Germinal center (tissue), 1 donor: ENCODE measurements around the gene KANSL1.
A peak's percentile ranks its signal among the peaks of the same experiment; 100 is the strongest.

ENCODE experiments used
- DNase-seq: peaks from one replicate; pipeline ENCODE4 v3.0.0; 2012; ENCODE audit warnings: mixed read lengths, low spot score

KANSL1 gene

GRCh38 chr17:46074540-46074939 lies 118.7 kb downstream of the KANSL1 start:
- no peak for DNase-seq

DNA sequence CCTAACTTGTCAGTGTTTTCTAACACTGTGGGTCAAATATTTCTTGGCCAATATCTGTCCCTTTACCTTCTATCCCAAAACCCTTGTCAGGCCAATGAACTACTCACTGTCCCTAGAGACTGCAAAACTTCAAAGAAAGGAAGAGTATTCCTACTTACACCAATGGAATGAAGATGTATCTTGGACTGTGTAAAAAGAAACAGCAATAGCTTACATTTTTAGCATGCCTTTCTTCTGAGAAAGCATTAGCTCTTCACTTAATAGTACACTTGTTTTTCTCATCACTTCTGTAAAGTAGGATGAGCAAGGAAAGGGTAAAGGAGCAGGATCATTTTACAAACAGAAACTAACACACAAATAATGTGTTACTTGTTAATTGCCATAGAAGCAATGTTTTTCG lies 120.2 kb downstream of the KANSL1 start:
- no peak for DNase-seq

DNA sequence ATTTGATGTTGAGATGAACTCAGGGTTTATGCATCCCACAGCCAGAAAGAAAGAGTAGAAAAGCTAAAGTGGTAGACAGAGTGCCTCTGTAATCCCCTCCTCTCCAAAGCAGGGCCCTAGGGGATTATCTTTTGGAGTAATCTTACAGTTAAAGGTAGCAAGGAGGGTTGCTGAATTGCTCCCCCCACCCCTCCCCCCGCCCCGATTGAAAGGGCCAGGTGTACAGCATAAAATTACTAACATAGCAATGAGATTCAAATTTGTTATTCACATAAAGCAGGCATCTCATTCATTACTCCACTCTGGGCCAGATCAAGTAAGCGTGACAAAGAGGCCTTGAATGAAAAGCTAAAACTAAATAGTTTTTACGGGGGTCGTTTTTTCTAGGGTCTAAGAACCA lies 121.4 kb downstream of the KANSL1 start:
- DNase-seq, result no peak

GRCh38 chr17:46064460-46064859 lies 128.8 kb downstream of the KANSL1 start:
- no peak for DNase-seq

GRCh38 chr17:46063241-46063640 lies 130.0 kb downstream of the KANSL1 start:
- DNase-seq, result no peak

DNA sequence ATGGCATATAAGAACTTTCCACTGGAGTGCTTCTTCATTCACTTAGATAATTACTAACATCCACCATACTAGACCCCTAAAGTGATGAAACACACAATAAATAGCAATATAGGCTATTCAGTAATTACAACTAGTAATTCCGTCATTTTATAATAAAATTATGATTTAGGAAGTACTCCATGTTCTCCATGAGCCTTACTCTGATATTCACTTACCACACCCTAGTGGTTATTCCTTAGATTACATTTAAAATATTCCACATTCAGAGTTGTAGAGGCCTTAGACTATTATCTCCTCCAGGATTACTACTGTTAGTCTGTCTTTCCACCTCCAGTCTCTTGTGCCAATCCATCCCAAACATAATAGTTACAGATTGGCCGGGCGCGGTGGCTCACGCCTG lies 131.8 kb downstream of the KANSL1 start:
- DNase-seq, result no peak

DNA sequence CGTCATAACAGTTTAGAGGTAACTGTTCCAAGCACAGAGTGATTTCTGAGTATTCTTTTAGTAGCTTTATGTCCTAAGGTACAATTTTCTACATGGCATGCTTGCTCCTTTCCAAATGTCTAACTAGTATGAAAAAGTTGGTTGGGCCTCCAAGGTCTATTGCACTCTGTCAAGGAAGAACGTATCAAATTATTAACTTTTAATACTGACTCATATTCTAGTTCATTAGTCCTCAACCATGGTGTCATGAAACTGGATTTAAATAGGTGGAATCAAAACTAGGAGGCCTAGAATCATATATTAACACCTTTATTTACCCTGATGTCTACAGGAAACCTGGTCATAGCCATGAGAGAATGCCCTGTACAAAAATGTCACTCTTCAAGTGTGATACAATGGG lies 132.8 kb downstream of the KANSL1 start:
- DNase-seq, result no peak

GRCh38 chr17:46059486-46059885 lies 133.7 kb downstream of the KANSL1 start:
- DNase-seq, result no peak

- no peak for DNase-seq
Measured at GRCh38 chr17:46057366-46057765, 135.9 kb downstream of the KANSL1 start.

- no peak for DNase-seq
Measured at GRCh38 chr17:46056800-46057304, 136.4 kb downstream of the KANSL1 start.

- no peak for DNase-seq
Measured at GRCh38 chr17:46053911-46054534, 139.2 kb downstream of the KANSL1 start.

DNA sequence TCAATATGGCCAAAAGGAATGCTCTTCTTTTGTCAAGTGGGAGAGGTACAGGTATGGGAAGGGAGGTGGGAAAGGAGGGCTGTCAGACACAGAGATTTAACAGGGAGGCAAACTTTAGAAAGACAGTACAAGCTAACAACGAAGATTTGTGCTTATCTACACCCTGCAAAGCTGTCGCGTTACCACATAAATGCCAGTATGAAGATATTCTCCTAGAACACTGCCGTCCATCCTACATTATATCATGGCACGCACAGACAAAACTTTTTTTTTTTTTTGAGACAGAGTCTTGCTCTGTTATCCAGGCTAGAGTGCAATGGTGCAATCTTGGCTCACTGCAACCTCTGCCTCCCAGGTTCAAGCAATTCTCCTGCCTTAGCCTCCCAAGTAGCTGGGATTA lies 143.6 kb downstream of the KANSL1 start:
- DNase-seq, result no peak

DNA sequence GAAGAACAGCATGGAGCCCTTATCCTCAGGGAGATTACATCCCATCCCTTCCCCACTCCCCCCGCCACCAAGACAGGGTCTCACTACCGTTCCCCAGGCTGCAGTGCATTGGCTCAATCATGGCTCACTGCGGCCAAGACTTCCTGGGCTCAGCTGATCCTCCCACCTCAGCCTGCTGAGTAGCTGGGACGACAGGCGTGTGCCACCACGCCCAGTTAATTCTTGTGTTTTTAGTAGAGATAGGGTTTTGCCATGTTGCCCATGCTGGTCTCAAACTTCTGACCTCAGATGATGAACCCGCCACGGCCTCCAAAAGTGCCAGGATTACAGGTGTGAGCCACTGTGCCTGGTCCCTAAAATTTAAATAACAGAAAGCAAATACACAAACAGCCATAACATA lies 145.4 kb downstream of the KANSL1 start:
- DNase-seq, result no peak

DNA sequence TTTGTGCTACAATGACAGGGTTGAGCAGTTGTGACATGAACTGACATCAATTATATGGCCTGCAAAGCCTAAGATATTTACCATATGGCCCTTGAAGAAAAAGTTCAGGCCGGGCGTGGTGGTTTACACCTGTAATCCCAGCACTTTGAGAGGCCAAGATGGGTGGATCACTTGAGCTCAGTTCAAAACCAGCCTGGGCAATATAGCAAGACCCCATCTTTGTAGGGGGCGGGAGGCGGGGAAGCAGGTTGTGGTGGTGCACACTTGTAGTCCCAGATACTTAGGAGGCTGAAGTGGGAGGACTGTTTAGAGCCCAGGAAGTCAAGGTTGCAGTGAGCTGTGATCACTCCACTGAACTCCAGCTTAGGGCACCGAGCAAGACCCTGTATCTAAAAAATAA lies 145.8 kb downstream of the KANSL1 start:
- DNase-seq, result no peak

- DNase-seq, result no peak
Measured at GRCh38 chr17:46046957-46047356, 146.3 kb downstream of the KANSL1 start.

DNA sequence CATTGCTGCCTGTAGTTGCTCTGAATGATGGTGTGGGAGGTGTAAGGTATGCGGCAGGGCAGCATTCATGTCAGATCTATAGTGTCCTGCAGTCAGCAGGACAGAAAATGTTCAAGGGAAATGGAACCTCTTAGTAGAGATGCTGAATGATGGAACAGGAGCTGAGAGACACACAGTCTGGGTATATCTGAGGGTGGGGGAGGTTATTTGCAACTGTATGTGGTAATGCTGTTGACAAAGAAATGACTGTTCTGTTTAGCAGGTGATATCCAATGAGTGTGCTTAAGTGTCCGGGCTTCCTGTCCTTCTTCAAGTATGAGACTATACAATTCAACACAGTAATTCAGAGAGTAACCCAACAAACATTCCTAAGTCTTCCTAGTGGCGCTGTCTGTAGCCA lies 147.6 kb downstream of the KANSL1 start:
- no peak for DNase-seq

DNA sequence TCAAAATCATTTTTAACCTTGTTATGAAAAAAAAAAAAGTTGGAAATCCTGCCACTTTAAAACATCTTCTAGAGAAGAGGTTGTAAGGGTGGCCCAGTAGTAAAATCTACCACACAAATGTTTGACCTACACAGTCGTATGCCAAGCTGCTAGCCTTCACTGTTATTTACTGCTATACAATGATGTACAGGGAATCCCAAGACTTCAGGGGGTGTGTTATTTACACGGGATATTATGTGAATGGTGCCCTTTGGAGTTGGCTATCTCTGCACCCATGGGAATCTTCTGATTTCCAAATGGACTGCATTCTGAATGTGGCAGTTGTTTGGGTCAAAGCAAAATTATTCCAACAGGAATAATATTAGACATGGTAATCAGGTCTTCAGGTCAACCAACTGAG lies 148.2 kb downstream of the KANSL1 start:
- no peak for DNase-seq

- peak; percentile 45 for DNase-seq
Measured at GRCh38 chr17:46044286-46044928, 148.8 kb downstream of the KANSL1 start.

- DNase-seq, result no peak
Measured at GRCh38 chr17:46043606-46044005, 149.6 kb downstream of the KANSL1 start.

DNA sequence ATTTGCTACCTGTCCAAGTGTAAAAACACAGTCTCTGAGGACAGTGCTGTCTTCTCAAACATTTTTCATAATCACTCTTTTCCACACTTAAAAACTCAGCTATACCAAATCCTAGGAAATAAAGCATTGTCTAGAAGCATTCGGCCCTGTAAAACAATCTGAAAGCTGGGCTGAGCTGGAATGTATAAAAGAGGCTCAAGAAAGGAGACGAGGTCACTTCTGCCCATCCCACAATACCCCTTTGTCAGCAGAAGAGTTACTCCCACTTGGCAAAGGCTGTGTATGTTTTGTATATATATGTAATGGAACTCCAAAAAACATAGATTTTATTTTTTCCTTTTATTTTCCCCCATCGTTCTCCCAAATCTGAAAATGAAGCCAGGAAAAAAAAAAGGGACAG lies 150.3 kb downstream of the KANSL1 start:
- DNase-seq, result no peak

GRCh38 chr17:46042246-46042645 lies 151.0 kb downstream of the KANSL1 start:
- no peak for DNase-seq

DNA sequence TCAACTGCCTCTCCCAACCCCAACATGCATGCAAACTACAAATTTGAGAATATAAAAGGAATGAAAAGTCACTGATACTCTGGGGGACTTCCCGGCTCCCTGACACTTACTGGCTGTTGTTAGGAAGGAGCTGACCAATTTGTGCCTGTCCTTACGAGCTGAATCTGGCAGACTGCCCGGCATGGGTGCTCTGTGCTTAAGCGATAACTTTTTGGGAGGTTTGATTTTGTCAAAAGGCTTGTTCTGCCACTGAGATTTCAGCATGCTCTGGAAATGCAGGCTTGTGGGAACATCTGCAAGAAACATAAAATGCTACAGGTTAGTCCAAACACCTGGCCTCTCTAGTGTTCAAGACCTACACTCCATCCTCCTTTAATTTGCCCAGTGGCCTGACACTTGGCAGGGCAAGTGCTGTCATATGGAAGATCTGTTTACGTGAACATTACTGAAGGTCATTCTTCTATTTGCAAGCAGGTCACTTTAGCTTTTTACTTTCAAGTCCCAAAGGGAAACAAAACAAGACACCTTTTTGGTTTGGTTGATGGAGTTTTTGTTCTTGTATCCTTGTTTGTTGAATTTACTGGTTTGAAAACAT lies 153.5 kb downstream of the KANSL1 start:
- DNase-seq, result no peak

DNA sequence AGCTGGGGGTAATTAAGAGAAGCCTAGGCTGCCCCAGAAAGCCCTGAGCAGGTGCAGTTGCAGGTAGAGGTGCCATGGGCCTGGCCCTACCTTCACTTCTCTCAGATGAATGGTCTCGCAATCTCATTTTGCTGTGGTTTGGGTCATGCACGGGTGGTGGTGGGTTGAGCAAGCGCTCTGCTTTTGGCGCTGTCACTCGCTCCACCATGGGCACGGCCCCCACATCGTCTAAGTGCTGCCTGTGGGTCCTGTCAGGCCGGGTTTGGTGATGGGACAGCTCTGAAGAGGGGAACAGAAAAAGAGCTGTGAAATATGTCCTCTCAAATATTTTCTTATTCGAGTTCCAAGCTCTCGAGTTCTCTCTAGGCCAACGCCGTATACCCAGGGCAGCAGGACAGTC lies 154.3 kb downstream of the KANSL1 start:
- DNase-seq, result no peak

DNA sequence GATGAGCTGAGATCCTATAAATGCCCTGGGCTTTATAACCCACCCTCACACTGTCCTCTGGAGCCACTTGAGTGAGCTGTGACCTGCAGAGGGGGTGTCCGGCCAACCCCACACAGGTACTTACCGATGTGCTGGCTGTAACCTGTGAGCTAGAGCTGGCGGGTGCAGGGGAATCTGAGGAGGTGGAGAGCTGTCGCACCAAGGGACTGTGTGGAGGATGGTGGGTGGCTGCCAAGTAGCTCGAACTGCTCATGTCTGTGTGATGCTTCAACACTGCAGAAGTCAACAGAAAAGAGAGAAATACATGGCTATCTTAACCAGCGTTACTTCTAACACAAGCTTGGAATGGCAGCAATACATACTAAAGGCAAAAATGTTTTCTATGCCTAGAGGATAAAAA lies 154.8 kb downstream of the KANSL1 start:
- DNase-seq, result no peak
